Measurements from ENCODE around the gene DNAJC13.

DNA sequence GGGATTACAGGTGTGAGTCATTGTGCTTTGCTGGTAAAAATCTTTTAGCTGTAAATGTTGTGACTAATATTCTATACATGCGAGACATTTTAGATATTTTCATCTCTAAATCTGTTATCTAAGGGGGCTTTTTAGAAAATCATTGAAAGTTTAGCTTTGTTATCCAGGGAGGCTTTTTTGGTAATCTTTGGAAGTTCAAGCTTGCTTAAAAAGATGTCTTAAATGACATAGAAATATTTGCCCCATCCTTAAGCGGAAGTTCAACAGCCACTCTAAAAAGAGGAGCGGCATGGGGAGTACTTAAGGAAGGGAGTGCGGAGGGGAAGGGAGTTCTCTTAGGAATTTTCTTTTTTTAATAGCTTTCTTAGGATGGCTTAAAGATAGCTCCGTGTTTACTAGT is 26.1 kb downstream of the DNAJC13 start:
- TF ChIP-seq EZH2 (IDR thresholded peaks at IDR 0.05; ENCODE audit: insufficient read depth, poor library complexity, severe bottlenecking) (no peak), EZH2phosphoT487 (IDR thresholded peaks at IDR 0.05; ENCODE audit: insufficient read depth, low read depth) (no peak)

Data from GM23248 (cell line).